ENCODE results near the gene TSKS.

The TSKS gene

GRCh38 chr19:49764341-49764740, 1.2 kb upstream of the TSKS start:
- no peaks in the 10 kb centered on the region for H3K36me3 Mint-ChIP-seq
- H3K9me3 Mint-ChIP-seq (ENCODE audit: low read depth) = no peaks in the 10 kb centered on the region
- no peaks in the 10 kb centered on the region for H3K27me3 Mint-ChIP-seq
- H3K4me3 Mint-ChIP-seq = no peak overlapping the region
- peaks cover 29% of the 10 kb centered on the region for H3K4me1 Mint-ChIP-seq (ENCODE audit: low read depth)
- H3K27ac Mint-ChIP-seq = no peak overlapping the region

GRCh38 chr19:49761625-49762311, 1.3 kb downstream of the TSKS start:
- H3K4me1 Mint-ChIP-seq (ENCODE audit: low read depth) = peaks cover 10% of the 10 kb centered on the region
- no peak overlapping the region for H3K4me3 Mint-ChIP-seq
- no peaks in the 10 kb centered on the region for H3K9me3 Mint-ChIP-seq (ENCODE audit: low read depth)
- no peaks in the 10 kb centered on the region for H3K27me3 Mint-ChIP-seq
- no peak overlapping the region for H3K27ac Mint-ChIP-seq
- no peaks in the 10 kb centered on the region for H3K36me3 Mint-ChIP-seq

GRCh38 chr19:49761249-49761624, 1.9 kb downstream of the TSKS start:
- no peak overlapping the region for H3K27ac Mint-ChIP-seq

GRCh38 chr19:49758292-49758691, 4.8 kb downstream of the TSKS start:
- Mint-ChIP-seq H3K27ac (no peak overlapping the region), H3K9me3 (ENCODE audit: low read depth) (no peaks in the 10 kb centered on the region), H3K4me1 (ENCODE audit: low read depth) (peaks cover 1% of the 10 kb centered on the region), H3K4me3 (no peak overlapping the region), H3K27me3 (no peaks in the 10 kb centered on the region), H3K36me3 (no peaks in the 10 kb centered on the region)

More at GRCh38 chr19:49761249-49761624, 1.9 kb downstream of the TSKS start:
- Mint-ChIP-seq H3K27me3 (no peaks in the 10 kb centered on the region), H3K36me3 (no peaks in the 10 kb centered on the region), H3K9me3 (ENCODE audit: low read depth) (no peaks in the 10 kb centered on the region), H3K4me3 (no peak overlapping the region), H3K4me1 (ENCODE audit: low read depth) (peaks cover 8% of the 10 kb centered on the region)

GRCh38 chr19:49755956-49756355, 7.2 kb downstream of the TSKS start:
- H3K4me3 Mint-ChIP-seq = no peak overlapping the region
- H3K27me3 Mint-ChIP-seq = no peaks in the 10 kb centered on the region
- H3K4me1 Mint-ChIP-seq (ENCODE audit: low read depth) = no peaks in the 10 kb centered on the region
- no peaks in the 10 kb centered on the region for H3K9me3 Mint-ChIP-seq (ENCODE audit: low read depth)
- H3K36me3 Mint-ChIP-seq = no peaks in the 10 kb centered on the region
- no peak overlapping the region for H3K27ac Mint-ChIP-seq

- no peaks in the 10 kb centered on the region for H3K27me3 Mint-ChIP-seq
- no peak overlapping the region for H3K4me3 Mint-ChIP-seq
- no peaks in the 10 kb centered on the region for H3K36me3 Mint-ChIP-seq
- H3K9me3 Mint-ChIP-seq (ENCODE audit: low read depth) = no peaks in the 10 kb centered on the region
- H3K27ac Mint-ChIP-seq = no peak overlapping the region
- H3K4me1 Mint-ChIP-seq (ENCODE audit: low read depth) = no peaks in the 10 kb centered on the region
These were observed 10.4 kb downstream of the TSKS start for GRCh38 chr19:49752701-49753100.

GRCh38 chr19:49749771-49750170, 13.3 kb downstream of the TSKS start:
- no peaks in the 10 kb centered on the region for H3K27me3 Mint-ChIP-seq
- peaks cover 2% of the 10 kb centered on the region for H3K4me1 Mint-ChIP-seq (ENCODE audit: low read depth)
- no peaks in the 10 kb centered on the region for H3K9me3 Mint-ChIP-seq (ENCODE audit: low read depth)
- no peak overlapping the region for H3K4me3 Mint-ChIP-seq
- H3K27ac Mint-ChIP-seq = no peak overlapping the region
- H3K36me3 Mint-ChIP-seq = no peaks in the 10 kb centered on the region

GRCh38 chr19:49749055-49749716, 13.9 kb downstream of the TSKS start:
- Mint-ChIP-seq H3K27ac (no peak overlapping the region), H3K4me3 (no peak overlapping the region), H3K27me3 (no peaks in the 10 kb centered on the region), H3K9me3 (ENCODE audit: low read depth) (no peaks in the 10 kb centered on the region), H3K36me3 (no peaks in the 10 kb centered on the region), H3K4me1 (ENCODE audit: low read depth) (peaks cover 2% of the 10 kb centered on the region)

GRCh38 chr19:49746206-49746958, 16.7 kb downstream of the TSKS start:
- Mint-ChIP-seq H3K9me3 (ENCODE audit: low read depth) (no peaks in the 10 kb centered on the region), H3K36me3 (no peaks in the 10 kb centered on the region), H3K27ac (no peak overlapping the region), H3K4me3 (no peak overlapping the region), H3K27me3 (no peaks in the 10 kb centered on the region), H3K4me1 (ENCODE audit: low read depth) (peaks cover 2% of the 10 kb centered on the region)

- peaks cover 2% of the 10 kb centered on the region for H3K4me1 Mint-ChIP-seq (ENCODE audit: low read depth)
- H3K27ac Mint-ChIP-seq = no peak overlapping the region
- H3K4me3 Mint-ChIP-seq = no peak overlapping the region
- no peaks in the 10 kb centered on the region for H3K9me3 Mint-ChIP-seq (ENCODE audit: low read depth)
- H3K36me3 Mint-ChIP-seq = no peaks in the 10 kb centered on the region
- no peaks in the 10 kb centered on the region for H3K27me3 Mint-ChIP-seq
These were observed 18.1 kb downstream of the TSKS start for GRCh38 chr19:49744946-49745381.

- no peak overlapping the region for H3K27ac Mint-ChIP-seq
These were observed 21.8 kb downstream of the TSKS start for GRCh38 chr19:49741210-49741844.

GRCh38 chr19:49739933-49740332, 23.2 kb downstream of the TSKS start:
- H3K27ac Mint-ChIP-seq = no peak overlapping the region

More at GRCh38 chr19:49741210-49741844, 21.8 kb downstream of the TSKS start:
- H3K4me3 Mint-ChIP-seq = no peak overlapping the region
- H3K9me3 Mint-ChIP-seq (ENCODE audit: low read depth) = no peaks in the 10 kb centered on the region
- no peaks in the 10 kb centered on the region for H3K36me3 Mint-ChIP-seq
- H3K4me1 Mint-ChIP-seq (ENCODE audit: low read depth) = peaks cover 7% of the 10 kb centered on the region
- H3K27me3 Mint-ChIP-seq = no peaks in the 10 kb centered on the region

GRCh38 chr19:49739098-49739497, 24.0 kb downstream of the TSKS start:
- Mint-ChIP-seq H3K4me1 (ENCODE audit: low read depth) (peaks cover 5% of the 10 kb centered on the region), H3K27me3 (no peaks in the 10 kb centered on the region), H3K27ac (no peak overlapping the region), H3K4me3 (no peak overlapping the region), H3K9me3 (ENCODE audit: low read depth) (no peaks in the 10 kb centered on the region), H3K36me3 (no peaks in the 10 kb centered on the region)

More at GRCh38 chr19:49739933-49740332, 23.2 kb downstream of the TSKS start:
- H3K36me3 Mint-ChIP-seq = no peaks in the 10 kb centered on the region
- no peaks in the 10 kb centered on the region for H3K27me3 Mint-ChIP-seq
- H3K4me1 Mint-ChIP-seq (ENCODE audit: low read depth) = peaks cover 5% of the 10 kb centered on the region
- no peak overlapping the region for H3K4me3 Mint-ChIP-seq
- H3K9me3 Mint-ChIP-seq (ENCODE audit: low read depth) = no peaks in the 10 kb centered on the region

- H3K9me3 Mint-ChIP-seq (ENCODE audit: low read depth) = no peaks in the 10 kb centered on the region
- H3K27ac Mint-ChIP-seq = no peak overlapping the region
- H3K27me3 Mint-ChIP-seq = no peaks in the 10 kb centered on the region
- H3K4me3 Mint-ChIP-seq = no peak overlapping the region
- H3K36me3 Mint-ChIP-seq = no peaks in the 10 kb centered on the region
- H3K4me1 Mint-ChIP-seq (ENCODE audit: low read depth) = peaks cover 5% of the 10 kb centered on the region
These were observed 24.8 kb downstream of the TSKS start for GRCh38 chr19:49738268-49738667.

- H3K4me3 Mint-ChIP-seq = no peak overlapping the region
- H3K27me3 Mint-ChIP-seq = no peaks in the 10 kb centered on the region
- H3K36me3 Mint-ChIP-seq = no peaks in the 10 kb centered on the region
- H3K9me3 Mint-ChIP-seq (ENCODE audit: low read depth) = no peaks in the 10 kb centered on the region
- no peak overlapping the region for H3K27ac Mint-ChIP-seq
- H3K4me1 Mint-ChIP-seq (ENCODE audit: low read depth) = no peaks in the 10 kb centered on the region
These were observed 32.9 kb downstream of the TSKS start for GRCh38 chr19:49730166-49730565.
